GM23338 (cell line): ENCODE data around the gene OR6V1.

Source experiments
- CREB1 ChIP-seq: fragments of 250-450 bp; sonication (Bioruptor Pico); IDR thresholded peaks from 2 replicates; pipeline ENCODE4 v1.5.0; 2020; ENCODE audit warnings: low read depth, mild to moderate bottlenecking, moderate library complexity
- CTCF ChIP-seq, 2 experiments: fragments of 200-600 bp in 1 of 2; sonication (generic) in 1 of 2; conservative IDR thresholded peaks; 2 replicates each; pipeline versions ENCODE4 v1.5.1 to v1.6.1; 2016 to 2017; ENCODE audit warnings: antibody characterized with exemption in 2 of 2, low read depth in 2 of 2, mild to moderate bottlenecking in 2 of 2, moderate library complexity in 1 of 2
- ETS1 ChIP-seq: IDR thresholded peaks from 2 replicates; pipeline ENCODE4 v1.6.1; 2016; ENCODE audit warnings: antibody characterized with exemption
- EZH2 ChIP-seq: fragments of 200-600 bp; sonication (generic); IDR thresholded peaks from one replicate; pipeline ENCODE4 v1.8.0; 2017; ENCODE audit warnings: antibody characterized with exemption, mild to moderate bottlenecking, low read depth; ENCODE audit not compliant: unreplicated experiment
- EZH2phosphoT487 ChIP-seq: fragments of 200-600 bp; sonication (generic); IDR thresholded peaks from one replicate; pipeline ENCODE4 v1.8.1; 2018; ENCODE audit warnings: antibody characterized with exemption; ENCODE audit not compliant: unreplicated experiment
- JUNB ChIP-seq: IDR thresholded peaks from one replicate; pipeline ENCODE4 v1.6.1; 2016; ENCODE audit warnings: antibody characterized with exemption; ENCODE audit not compliant: unreplicated experiment
- NANOG ChIP-seq: IDR thresholded peaks from 2 replicates; pipeline ENCODE4 v1.6.1; 2016; ENCODE audit warnings: antibody characterized with exemption, borderline replicate concordance
- POLR2AphosphoS5 ChIP-seq: IDR thresholded peaks from 2 replicates; pipeline ENCODE4 v1.6.1; 2016; ENCODE audit warnings: antibody characterized with exemption, low read depth
- REST ChIP-seq: IDR thresholded peaks from one replicate; pipeline ENCODE4 v1.6.1; 2018; ENCODE audit warnings: antibody characterized with exemption; ENCODE audit not compliant: unreplicated experiment
- STAT1 ChIP-seq: IDR thresholded peaks from one replicate; pipeline ENCODE4 v1.6.1; 2016; ENCODE audit warnings: antibody characterized with exemption; ENCODE audit not compliant: unreplicated experiment
- ZNF331 ChIP-seq: fragments of 250-450 bp; sonication (Bioruptor Pico); IDR thresholded peaks from 2 replicates; pipeline ENCODE4 v1.5.0; 2020; ENCODE audit warnings: low read depth, mild to moderate bottlenecking, moderate library complexity

- TF ChIP-seq POLR2AphosphoS5 (no peak), CREB1 (CRISPR knock-in tag) (no peak), EZH2 (no peak), REST (no peak), CTCF (conservative IDR thresholded peaks at IDR 0.05; ENCODE audit: low read depth in 2 of 2) (no peak), EZH2phosphoT487 (no peak), STAT1 (no peak), JUNB (no peak), ETS1 (no peak), NANOG (no peak), ZNF331 (CRISPR knock-in tag) (no peak)
Observed at GRCh38 chr7:143042159-143042789, 9.9 kb upstream of the OR6V1 start.
